WTC11 (cell line): ENCODE data around the gene LMCD1.
"Not testable (repeated sequence)": the region's sequence is repeated elsewhere in the genome, so short reads cannot be mapped to it uniquely, and the experiment has no call there.

Source experiments
- CREB1 ChIP-seq: sonication (generic); formaldehyde crosslinking; IDR thresholded peaks from 2 replicates; pipeline ENCODE4 v1.8.0; 2023; ENCODE audit warnings: mild to moderate bottlenecking, missing genetic modification reagents
- E2F5 ChIP-seq: sonication (generic); formaldehyde crosslinking; IDR thresholded peaks from 2 replicates; pipeline ENCODE4 v1.8.1; 2022; ENCODE audit warnings: mild to moderate bottlenecking, moderate library complexity, missing genetic modification reagents
- GABPB1 ChIP-seq: sonication (generic); formaldehyde crosslinking; IDR thresholded peaks from 2 replicates; pipeline ENCODE4 v1.8.1; 2023; ENCODE audit warnings: mild to moderate bottlenecking, missing genetic modification reagents
- SMAD4 ChIP-seq: sonication (generic); formaldehyde crosslinking; IDR thresholded peaks from 2 replicates; pipeline ENCODE4 v1.8.0; 2022; ENCODE audit warnings: mild to moderate bottlenecking, missing genetic modification reagents
- TEAD4 ChIP-seq: sonication (generic); formaldehyde crosslinking; IDR thresholded peaks from 2 replicates; pipeline ENCODE4 v1.8.0; 2022; ENCODE audit warnings: mild to moderate bottlenecking, missing genetic modification reagents
- ZNF416 ChIP-seq: fragments of 250-450 bp; sonication (Bioruptor Pico); IDR thresholded peaks from 2 replicates; pipeline ENCODE4 v1.9.0; 2021; ENCODE audit warnings: mild to moderate bottlenecking, inconsistent platforms
- ZNF671 ChIP-seq: fragments of 250-450 bp; sonication (Bioruptor Pico); IDR thresholded peaks from 2 replicates; pipeline ENCODE4 v1.8.0; 2021; ENCODE audit warnings: mild to moderate bottlenecking
- TF ChIP-seq, protein P1 (sequence below): fragments of 250-450 bp; sonication (Bioruptor Pico); IDR thresholded peaks from 2 replicates; pipeline ENCODE4 v2.1.2; 2022; ENCODE audit warnings: mild to moderate bottlenecking, moderate library complexity
- TF ChIP-seq, protein P2 (sequence below): fragments of 200-600 bp; IDR thresholded peaks from 2 replicates; pipeline ENCODE4 v1.8.0; 2022; ENCODE audit warnings: antibody characterized with exemption
- TF ChIP-seq, protein P3 (sequence below): sonication (generic); formaldehyde crosslinking; IDR thresholded peaks from 2 replicates; pipeline ENCODE4 v1.8.0; 2022; ENCODE audit warnings: mild to moderate bottlenecking, missing genetic modification reagents

DNA sequence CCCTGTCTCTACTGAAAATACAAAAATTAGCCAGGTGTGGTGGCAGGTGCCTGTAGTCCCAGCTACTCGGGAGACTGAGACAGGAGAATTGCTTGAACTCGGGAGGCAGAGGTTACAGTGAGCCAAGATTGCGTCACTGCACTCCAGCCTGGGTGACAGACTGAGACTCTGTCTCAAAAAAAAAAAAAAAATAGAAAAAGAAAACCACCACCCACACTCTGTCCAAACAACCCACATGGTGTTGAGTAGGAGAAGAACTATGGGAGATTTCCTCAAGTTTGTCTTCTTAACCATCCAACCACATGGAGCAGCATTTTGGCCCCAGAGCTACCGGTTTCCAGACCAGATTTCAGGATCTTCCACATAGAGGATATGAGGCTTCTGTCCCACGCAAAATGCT lies 78.8 kb downstream of the LMCD1 start:
- TF ChIP-seq, protein P1, sequence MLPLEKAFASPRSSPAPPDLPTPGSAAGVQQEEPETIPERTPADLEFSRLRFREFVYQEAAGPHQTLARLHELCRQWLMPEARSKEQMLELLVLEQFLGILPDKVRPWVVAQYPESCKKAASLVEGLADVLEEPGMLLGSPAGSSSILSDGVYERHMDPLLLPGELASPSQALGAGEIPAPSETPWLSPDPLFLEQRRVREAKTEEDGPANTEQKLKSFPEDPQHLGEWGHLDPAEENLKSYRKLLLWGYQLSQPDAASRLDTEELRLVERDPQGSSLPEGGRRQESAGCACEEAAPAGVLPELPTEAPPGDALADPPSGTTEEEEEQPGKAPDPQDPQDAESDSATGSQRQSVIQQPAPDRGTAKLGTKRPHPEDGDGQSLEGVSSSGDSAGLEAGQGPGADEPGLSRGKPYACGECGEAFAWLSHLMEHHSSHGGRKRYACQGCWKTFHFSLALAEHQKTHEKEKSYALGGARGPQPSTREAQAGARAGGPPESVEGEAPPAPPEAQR (CRISPR knock-in tag), result not testable (repeated sequence)
- TF ChIP-seq, protein P2, sequence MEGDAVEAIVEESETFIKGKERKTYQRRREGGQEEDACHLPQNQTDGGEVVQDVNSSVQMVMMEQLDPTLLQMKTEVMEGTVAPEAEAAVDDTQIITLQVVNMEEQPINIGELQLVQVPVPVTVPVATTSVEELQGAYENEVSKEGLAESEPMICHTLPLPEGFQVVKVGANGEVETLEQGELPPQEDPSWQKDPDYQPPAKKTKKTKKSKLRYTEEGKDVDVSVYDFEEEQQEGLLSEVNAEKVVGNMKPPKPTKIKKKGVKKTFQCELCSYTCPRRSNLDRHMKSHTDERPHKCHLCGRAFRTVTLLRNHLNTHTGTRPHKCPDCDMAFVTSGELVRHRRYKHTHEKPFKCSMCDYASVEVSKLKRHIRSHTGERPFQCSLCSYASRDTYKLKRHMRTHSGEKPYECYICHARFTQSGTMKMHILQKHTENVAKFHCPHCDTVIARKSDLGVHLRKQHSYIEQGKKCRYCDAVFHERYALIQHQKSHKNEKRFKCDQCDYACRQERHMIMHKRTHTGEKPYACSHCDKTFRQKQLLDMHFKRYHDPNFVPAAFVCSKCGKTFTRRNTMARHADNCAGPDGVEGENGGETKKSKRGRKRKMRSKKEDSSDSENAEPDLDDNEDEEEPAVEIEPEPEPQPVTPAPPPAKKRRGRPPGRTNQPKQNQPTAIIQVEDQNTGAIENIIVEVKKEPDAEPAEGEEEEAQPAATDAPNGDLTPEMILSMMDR, result not testable (repeated sequence)
- TF ChIP-seq ZNF416 (CRISPR knock-in tag); TEAD4; ZNF671 (CRISPR knock-in tag); CREB1; GABPB1 (CRISPR knock-in tag); E2F5 (CRISPR knock-in tag); SMAD4: not testable (repeated sequence)
- TF ChIP-seq, protein P3, sequence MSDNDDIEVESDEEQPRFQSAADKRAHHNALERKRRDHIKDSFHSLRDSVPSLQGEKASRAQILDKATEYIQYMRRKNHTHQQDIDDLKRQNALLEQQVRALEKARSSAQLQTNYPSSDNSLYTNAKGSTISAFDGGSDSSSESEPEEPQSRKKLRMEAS (CRISPR knock-in tag), result not testable (repeated sequence)
